ENCODE data around the gene FAM3A.

The FAM3A gene

DNA sequence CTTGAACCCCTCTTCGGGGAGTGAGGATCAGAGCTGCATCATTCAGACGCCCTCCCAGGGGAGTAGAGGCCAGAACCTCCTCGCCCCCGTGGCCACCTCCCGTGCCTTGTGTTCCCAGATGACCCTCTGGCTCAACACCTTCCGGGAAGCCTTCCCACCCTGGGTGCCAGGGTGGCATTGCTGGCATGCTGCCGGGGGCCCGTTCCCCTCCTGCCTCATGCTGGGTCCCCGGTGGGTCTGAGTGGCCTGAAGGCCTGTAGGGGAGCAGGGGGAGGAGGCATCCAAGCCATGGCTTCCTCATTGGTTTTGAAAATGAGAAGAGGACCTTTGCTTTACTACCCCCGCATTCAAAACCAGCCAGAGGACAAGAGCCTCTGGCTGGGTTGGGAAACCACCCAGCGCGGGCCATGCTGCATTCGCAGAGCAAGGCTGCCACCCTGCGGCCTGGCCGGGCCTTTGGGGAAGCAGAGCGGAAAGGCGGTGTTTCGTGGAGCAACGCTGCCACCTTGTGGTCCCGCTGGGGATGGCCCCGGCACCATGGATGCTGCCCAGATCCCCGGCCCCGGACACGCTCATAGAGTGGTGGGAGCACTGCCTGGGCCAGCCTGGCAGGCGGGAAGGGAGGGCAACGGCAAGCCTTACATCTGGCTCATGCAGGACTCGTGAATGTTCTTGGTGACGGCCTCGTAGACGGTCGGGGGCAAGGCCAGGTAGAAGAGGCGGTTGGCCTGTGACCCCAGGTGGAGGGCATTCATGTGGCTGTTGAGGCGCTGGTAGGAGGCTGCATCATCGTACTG is 18.7 kb upstream of the FAM3A start:
- no peak overlapping the region for H3K4me3 ChIP-seq (ENCODE audit: low read depth, low read length)
- peaks cover 84% of the 10 kb centered on the region for H3K36me3 ChIP-seq
- no peaks in the 10 kb centered on the region for H3K9me3 ChIP-seq (ENCODE audit: severe bottlenecking)
- peaks cover 15% of the 10 kb centered on the region for H3K27me3 ChIP-seq (ENCODE audit: insufficient read depth, low read depth, severe bottlenecking)
- peak; percentile 91 for DNase-seq
- TF ChIP-seq, protein P1, sequence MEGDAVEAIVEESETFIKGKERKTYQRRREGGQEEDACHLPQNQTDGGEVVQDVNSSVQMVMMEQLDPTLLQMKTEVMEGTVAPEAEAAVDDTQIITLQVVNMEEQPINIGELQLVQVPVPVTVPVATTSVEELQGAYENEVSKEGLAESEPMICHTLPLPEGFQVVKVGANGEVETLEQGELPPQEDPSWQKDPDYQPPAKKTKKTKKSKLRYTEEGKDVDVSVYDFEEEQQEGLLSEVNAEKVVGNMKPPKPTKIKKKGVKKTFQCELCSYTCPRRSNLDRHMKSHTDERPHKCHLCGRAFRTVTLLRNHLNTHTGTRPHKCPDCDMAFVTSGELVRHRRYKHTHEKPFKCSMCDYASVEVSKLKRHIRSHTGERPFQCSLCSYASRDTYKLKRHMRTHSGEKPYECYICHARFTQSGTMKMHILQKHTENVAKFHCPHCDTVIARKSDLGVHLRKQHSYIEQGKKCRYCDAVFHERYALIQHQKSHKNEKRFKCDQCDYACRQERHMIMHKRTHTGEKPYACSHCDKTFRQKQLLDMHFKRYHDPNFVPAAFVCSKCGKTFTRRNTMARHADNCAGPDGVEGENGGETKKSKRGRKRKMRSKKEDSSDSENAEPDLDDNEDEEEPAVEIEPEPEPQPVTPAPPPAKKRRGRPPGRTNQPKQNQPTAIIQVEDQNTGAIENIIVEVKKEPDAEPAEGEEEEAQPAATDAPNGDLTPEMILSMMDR (IDR thresholded peaks at IDR 0.05; ENCODE audit: low read depth, low read length) = peak; percentile 100
- H3K27ac ChIP-seq = peak overlapping the region; percentile 49

DNA sequence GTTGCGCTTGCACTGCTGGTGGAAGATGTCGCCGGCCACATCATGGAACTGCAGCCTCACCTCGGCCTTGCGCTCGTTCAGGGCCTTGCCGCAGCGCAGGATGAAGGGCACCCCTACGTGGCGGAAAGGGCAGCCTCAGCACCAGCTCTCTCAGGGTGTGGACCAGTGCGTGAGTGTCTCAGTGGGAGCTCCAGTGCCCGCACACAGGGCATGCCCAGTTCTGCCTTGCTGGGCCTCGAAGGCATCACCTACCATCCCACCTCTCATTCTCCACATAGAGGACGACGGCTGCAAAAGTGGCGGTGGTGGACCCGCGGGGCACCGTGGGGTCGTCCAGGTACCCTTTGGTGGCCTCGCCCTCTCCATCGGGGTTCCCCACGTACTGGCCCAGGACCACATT is 16.7 kb upstream of the FAM3A start:
- no peak overlapping the region for H3K4me3 ChIP-seq (ENCODE audit: low read depth, low read length)
- H3K27ac ChIP-seq = no peak overlapping the region
- peaks cover 3% of the 10 kb centered on the region for H3K9me3 ChIP-seq (ENCODE audit: severe bottlenecking)
- TF ChIP-seq, protein P1 (IDR thresholded peaks at IDR 0.05; ENCODE audit: low read depth, low read length) = no peak
- H3K36me3 ChIP-seq = peaks cover 76% of the 10 kb centered on the region
- peaks cover 20% of the 10 kb centered on the region for H3K27me3 ChIP-seq (ENCODE audit: insufficient read depth, low read depth, severe bottlenecking)
- no peak for DNase-seq

DNA sequence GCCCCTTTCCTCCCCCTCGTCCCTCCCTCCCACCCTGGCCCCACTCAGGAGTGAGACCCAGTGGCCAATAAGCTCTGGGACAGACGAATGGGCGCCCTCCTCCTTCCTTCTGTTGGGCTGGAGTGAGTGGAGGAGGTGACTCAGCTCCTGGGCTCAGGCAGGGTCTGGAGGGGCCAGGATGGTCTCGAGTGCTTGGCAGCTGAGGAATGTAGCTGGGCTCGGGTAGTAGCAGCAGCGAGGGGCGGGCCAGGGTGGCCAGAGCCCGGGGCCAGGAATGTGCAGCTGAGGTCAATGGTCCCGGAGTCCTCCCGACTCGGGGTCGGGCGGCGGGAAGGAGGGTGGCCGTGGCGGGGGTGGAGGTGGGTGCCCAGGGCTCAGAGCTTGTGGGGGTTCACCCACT is 15.6 kb upstream of the FAM3A start:
- no peak overlapping the region for H3K27ac ChIP-seq
- TF ChIP-seq, protein P1 (IDR thresholded peaks at IDR 0.05; ENCODE audit: low read depth, low read length) = no peak
- H3K27me3 ChIP-seq (ENCODE audit: insufficient read depth, low read depth, severe bottlenecking) = peaks cover 21% of the 10 kb centered on the region
- no peak overlapping the region for H3K4me3 ChIP-seq (ENCODE audit: low read depth, low read length)
- H3K9me3 ChIP-seq (ENCODE audit: severe bottlenecking) = peaks cover 3% of the 10 kb centered on the region
- no peak for DNase-seq
- H3K36me3 ChIP-seq = peaks cover 65% of the 10 kb centered on the region

DNA sequence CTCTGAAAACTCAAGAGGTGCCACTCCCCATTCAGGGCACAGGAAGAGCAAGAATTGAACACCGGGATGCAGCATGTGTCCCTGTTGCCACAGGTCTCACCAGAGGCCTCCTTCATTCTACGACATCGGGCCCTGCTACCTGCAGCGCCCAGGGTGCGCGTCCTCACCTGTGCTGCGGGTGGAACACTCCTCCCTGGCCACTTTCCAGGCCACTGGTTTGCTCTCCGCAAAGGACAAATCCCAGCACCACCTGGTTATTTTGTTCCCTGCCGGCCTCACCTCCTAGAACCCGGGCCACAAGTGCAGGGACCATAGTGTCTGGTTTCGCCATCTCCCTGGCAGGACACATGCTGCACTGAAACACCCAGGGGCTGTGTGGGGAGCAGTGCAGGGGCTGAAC is 14.3 kb upstream of the FAM3A start:
- Histone ChIP-seq H3K4me3 (ENCODE audit: low read depth, low read length) (no peak overlapping the region), H3K36me3 (peaks cover 51% of the 10 kb centered on the region), H3K9me3 (ENCODE audit: severe bottlenecking) (peaks cover 3% of the 10 kb centered on the region), H3K27me3 (ENCODE audit: insufficient read depth, low read depth, severe bottlenecking) (peaks cover 23% of the 10 kb centered on the region), H3K27ac (no peak overlapping the region)
- TF ChIP-seq, protein P1 (IDR thresholded peaks at IDR 0.05; ENCODE audit: low read depth, low read length) = no peak
- no peak for DNase-seq

DNA sequence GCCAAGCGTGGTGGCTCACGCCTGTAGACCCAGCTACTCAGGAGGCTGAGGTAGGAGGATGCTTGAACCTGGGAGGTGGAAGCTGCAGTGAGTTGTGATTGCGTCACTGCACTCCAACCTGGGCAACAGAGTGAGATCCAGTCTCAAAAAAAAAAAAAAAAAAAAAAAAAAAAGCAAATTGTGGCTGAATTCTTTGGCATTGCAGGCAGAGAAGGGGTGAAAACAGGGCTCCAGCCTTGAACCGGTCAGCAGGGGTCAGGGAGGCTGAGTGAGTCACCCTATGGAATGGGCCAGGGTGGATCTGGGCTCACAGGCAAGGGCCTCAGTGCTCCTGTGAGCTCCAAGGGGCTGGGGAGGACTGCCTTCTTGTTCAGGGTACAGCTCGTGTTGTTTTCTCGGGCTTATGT is 13.2 kb upstream of the FAM3A start:
- H3K36me3 ChIP-seq = peaks cover 42% of the 10 kb centered on the region
- H3K4me3 ChIP-seq (ENCODE audit: low read depth, low read length) = no peak overlapping the region
- TF ChIP-seq, protein P1 (IDR thresholded peaks at IDR 0.05; ENCODE audit: low read depth, low read length) = no peak
- DNase-seq = no peak
- peaks cover 20% of the 10 kb centered on the region for H3K27me3 ChIP-seq (ENCODE audit: insufficient read depth, low read depth, severe bottlenecking)
- H3K27ac ChIP-seq = 0 out of 2 replicates have a peak overlapping the region, but pooled peaks have one; percentile 8
- peaks cover 3% of the 10 kb centered on the region for H3K9me3 ChIP-seq (ENCODE audit: severe bottlenecking)
